Measurements from ENCODE around the gene TLL2.

TLL2 gene

GRCh38 chr10:96463562-96463961, 50.2 kb downstream of the TLL2 start:
- no peak for DNase-seq (ENCODE audit: low read depth)

- DNase-seq (ENCODE audit: low read depth), result no peak
Observed at GRCh38 chr10:96462606-96463151, 51.0 kb downstream of the TLL2 start.

GRCh38 chr10:96460316-96460715, 53.4 kb downstream of the TLL2 start:
- no peak for DNase-seq (ENCODE audit: low read depth)

- no peak for DNase-seq (ENCODE audit: low read depth)
Observed at GRCh38 chr10:96457341-96457740, 56.4 kb downstream of the TLL2 start.

- DNase-seq (ENCODE audit: low read depth), result no peak
Observed at GRCh38 chr10:96456296-96456840, 57.4 kb downstream of the TLL2 start.

- DNase-seq (ENCODE audit: low read depth), result no peak
Observed at GRCh38 chr10:96453856-96454583, 59.7 kb downstream of the TLL2 start.

DNA sequence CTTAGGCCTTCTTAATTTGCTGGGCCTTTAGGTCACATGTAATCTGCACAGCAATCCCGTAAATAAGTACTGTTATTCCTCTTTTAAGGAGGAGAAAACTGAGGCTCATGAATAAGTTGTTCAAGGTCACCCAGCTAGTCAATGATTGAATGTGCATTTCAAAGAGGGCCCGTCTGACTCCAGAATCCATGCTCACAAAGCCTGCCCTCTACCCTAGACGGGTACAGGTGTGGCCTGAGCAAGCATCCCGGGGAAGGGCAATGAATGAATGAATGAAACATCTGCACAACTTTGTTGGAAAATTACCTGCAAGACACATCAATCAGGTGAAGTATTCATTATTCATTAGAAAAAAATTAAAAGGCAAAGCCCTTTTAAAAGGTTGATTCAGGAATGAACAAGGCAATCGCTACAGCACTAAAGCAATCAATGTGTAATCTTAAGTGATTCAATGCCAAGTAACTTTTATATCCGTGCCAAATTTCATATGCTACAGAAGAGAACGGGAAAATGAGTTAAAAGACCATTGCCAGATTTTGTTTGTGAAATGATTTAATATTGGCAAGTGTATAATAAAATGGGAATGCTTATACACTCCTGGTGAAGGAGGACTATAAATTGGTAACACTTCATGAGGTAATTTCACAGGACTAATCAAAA, 61.1 kb downstream of the TLL2 start:
- DNase-seq (ENCODE audit: low read depth), result no peak

GRCh38 chr10:96450529-96451207, 63.1 kb downstream of the TLL2 start:
- DNase-seq (ENCODE audit: low read depth), result no peak

DNA sequence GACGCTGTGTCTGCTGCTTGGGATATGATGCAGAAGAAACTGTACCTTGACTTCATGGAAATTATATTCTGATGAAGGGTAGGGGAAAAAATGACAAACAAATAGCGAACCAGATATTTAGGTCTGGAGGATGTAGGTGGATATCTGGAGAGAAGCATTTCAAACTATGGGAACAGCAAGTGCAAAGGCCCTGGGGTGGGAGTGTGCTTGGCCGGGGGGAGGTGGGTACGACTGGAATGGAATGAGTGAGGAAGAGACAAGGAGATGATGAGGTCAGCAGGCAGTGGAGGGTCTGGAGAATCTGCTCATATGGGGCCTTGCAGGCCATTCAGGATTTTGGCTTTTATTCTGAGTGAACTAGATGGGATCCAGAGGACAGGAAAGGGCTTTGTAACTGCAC, 65.2 kb downstream of the TLL2 start:
- no peak for DNase-seq (ENCODE audit: low read depth)

DNA sequence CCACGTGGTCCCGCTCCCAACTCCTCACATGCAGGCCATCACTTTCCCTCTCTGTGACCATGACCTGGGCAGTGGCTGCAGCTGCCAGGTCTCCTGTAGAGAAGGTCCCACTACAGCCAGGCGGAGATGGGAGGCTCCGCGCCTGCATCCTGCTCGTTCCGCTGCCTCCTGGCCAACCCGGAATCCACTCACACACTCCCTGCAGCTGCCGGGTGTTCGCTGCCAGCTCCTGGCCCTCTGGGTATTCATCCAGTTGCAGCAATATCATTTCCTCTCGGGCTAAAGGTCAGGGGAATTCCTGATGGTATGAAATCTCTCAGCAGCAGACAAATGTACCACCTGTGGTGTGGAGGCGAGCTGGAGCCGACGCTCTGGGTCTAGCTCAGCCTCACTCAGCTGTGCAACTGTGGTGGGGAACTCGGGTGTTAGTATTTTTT, 65.7 kb downstream of the TLL2 start:
- no peak for DNase-seq (ENCODE audit: low read depth)

GRCh38 chr10:96446966-96447596, 66.6 kb downstream of the TLL2 start:
- DNase-seq (ENCODE audit: low read depth), result no peak

DNA sequence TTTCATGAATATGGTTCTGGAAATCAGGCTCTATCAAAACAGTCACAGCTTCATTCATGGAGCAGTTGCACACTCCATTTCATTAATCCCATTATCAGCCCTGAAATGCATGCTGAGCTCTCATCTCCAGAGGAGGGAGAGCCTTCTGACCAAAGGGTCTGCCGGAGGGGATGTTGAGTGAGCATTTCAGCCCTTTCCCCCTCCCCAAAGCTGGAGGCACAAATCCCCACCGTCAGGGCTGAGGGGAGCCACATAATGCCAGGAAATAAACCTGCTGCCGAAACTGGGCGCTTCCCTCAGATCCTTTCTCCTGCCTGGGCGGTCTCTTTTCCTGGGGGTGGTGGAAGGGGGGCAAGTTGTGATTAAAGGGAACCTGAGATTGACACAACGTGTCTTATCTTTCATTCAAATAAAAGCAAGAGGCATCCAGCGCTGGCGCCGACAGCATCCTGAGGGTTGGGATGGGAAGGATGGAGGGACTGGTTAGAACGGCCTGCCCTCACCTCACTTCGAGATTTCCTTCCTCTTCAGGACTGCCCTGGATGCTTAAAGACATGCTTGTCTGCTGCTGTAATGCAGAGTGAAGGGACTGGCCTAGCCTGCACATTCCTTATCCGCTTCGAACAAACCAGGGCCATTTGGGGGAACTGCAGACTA, 71.6 kb downstream of the TLL2 start:
- DNase-seq (ENCODE audit: low read depth), result no peak

DNA sequence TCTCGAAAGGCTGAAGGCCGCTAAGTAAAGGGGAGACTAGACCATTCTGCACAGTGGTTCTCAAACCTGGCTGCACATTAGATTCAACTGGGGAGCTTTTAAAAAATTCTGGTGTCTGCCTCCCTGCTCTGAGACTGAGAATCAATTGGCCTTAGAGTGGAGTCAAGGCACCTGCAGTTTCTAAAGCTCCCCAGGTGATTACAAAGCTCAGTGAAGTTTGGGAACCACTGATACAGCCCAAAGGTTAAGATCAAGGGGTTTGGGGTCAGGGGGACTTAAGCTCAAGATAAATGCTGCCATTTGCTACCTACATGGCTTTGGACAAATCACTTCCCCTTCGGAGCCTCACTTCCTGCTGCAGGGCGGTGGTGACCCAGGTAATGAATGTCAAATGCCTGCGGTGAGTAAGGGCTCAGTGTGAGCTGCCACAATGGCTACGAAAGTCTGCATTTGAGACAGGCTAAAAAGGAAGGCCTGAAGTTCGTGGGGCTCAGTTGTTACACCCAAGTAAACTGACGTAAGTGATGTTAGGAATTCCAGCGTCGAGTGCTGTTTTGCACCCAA, 72.3 kb downstream of the TLL2 start:
- DNase-seq (ENCODE audit: low read depth), result no peak

- no peak for DNase-seq (ENCODE audit: low read depth)
Observed at GRCh38 chr10:96440361-96441292, 73.1 kb downstream of the TLL2 start.

DNA sequence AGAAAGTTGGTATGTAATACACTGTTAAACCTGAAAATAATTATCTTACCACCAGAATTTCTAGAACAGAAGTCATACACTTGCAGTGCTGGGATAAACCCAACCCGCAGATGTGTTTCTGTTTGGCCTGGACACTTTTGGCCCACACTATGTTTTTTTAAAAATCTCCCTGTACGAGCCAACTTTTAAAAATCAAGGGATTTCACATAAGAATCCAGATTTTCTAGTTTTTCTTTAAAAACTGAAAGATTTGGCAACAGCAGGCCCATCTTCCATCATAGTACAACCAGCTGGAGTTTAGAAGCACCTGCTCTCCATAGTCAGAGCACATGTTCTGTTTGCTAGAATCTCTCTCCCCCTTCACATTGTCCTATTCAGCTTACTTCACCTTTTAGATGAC, 74.0 kb downstream of the TLL2 start:
- DNase-seq (ENCODE audit: low read depth), result no peak

- no peak for DNase-seq (ENCODE audit: low read depth)
Observed at GRCh38 chr10:96436035-96436434, 77.7 kb downstream of the TLL2 start.

DNA sequence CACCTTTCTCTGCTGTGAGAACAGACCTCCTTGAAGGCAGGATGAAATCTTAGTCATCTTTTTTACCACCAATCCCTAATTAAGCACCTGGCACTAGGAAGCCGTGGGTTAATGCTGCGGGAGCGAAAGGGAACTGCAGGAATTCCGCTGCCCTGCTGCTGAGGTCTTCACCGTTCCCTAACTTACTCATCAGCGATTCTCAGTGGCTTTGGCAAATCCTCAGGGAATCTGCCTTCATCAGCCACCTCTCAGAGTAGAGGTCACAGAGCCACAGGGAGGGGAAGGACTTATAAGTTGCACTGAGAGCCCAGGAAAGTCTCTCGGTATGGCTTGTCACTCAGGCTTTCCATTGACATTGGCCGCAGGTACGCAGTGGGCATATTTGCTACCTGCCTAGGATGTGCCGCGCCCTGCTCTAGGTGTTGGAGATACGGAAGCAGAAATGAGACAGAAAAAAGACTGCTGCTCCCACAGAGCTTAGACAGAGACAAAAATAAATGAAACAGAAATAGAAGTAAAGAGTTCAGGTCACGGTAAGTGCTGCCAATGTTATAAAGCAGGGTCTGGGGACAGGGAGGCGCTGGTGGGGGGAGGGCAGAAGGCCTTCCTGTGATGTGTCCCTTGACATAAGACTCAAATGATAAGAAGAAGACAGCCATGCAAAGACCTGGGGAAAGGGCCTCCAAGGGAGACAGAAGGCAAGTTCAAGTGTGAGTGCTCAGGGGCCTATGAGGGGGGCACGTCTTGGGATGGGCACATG, 82.3 kb downstream of the TLL2 start:
- DNase-seq (ENCODE audit: low read depth), result no peak

GRCh38 chr10:96427291-96427690, 86.4 kb downstream of the TLL2 start:
- no peak for DNase-seq (ENCODE audit: low read depth)

GRCh38 chr10:96422525-96422924, 91.2 kb downstream of the TLL2 start:
- no peak for DNase-seq (ENCODE audit: low read depth)

Data from stimulated activated CD8-positive, alpha-beta memory T cell treated with anti-CD3 and anti-CD28 coated beads, Interleukin-12 subunit alpha, Interleukin-12 subunit beta, amount 100 ng/mL, for 4 hours (primary cell).